BLaER1 treated with 17β-estradiol and CSF1 and Interleukin-3, amounts not matched to agents 10 nM and 100 nM (cell line): ENCODE results near the gene ITPA.

Experiments
- H3K27ac ChIP-seq, 11 experiments: shearing (Covaris generic); formaldehyde crosslinking; 2 replicates each; pipeline ENCODE4 v1.8.1; 2022
- H3K27me3 ChIP-seq, 11 experiments: shearing (Covaris generic); formaldehyde crosslinking; 2 replicates each; pipeline ENCODE4 v1.8.1; 2022
- H3K36me3 ChIP-seq, 11 experiments: shearing (Covaris generic); formaldehyde crosslinking; 2 replicates each; pipeline ENCODE4 v1.8.1; 2022
- H3K4me1 ChIP-seq, 10 experiments: shearing (Covaris generic); formaldehyde crosslinking; 2 replicates each; pipeline ENCODE4 v1.8.1; 2022
- H3K4me2 ChIP-seq, 11 experiments: shearing (Covaris generic); formaldehyde crosslinking; 2 replicates each; pipeline ENCODE4 v1.8.1; 2022
- H3K4me3 ChIP-seq, 10 experiments: shearing (Covaris generic); formaldehyde crosslinking; 2 replicates each; pipeline ENCODE4 v1.8.1; 2022
- H3K9ac ChIP-seq, 11 experiments: shearing (Covaris generic); formaldehyde crosslinking; 2 replicates each; pipeline ENCODE4 v1.8.1; 2022
- H3K9me3 ChIP-seq, 11 experiments: shearing (Covaris generic); formaldehyde crosslinking; replicated peaks in 1 of 11; 2 replicates each; pipeline ENCODE4 v1.8.1; 2022
- H4K20me1 ChIP-seq, 11 experiments: shearing (Covaris generic); formaldehyde crosslinking; 2 replicates each; pipeline ENCODE4 v1.8.1; 2022
- Cebpa-rat ChIP-seq, 11 experiments: shearing (Covaris generic); IDR thresholded peaks; 2 replicates each; pipeline ENCODE4 v1.8.1; 2022

The ITPA gene

GRCh38 chr20:3247638-3248037 lies 38.3 kb downstream of the ITPA start:
- TF ChIP-seq Cebpa-rat (IDR thresholded peaks at IDR 0.05) = no peak
- Histone ChIP-seq H3K9me3 (no peaks in the 10 kb centered on the region), H3K4me2 (no peak overlapping the region), H3K4me1 (peaks cover 9 to 12% (median 11%) of the 10 kb centered on the region in 10 experiments; a peak in 14 of 20 replicates), H3K27me3 (peaks cover 40 to 79% (median 58%) of the 10 kb centered on the region in 11 experiments), H3K27ac (no peak overlapping the region), H3K4me3 (no peak overlapping the region), H3K36me3 (peaks cover 2 to 31% (median 22%) of the 10 kb centered on the region in 11 experiments; a peak in 19 of 22 replicates), H4K20me1 (peaks cover 0 to 55% (median 36%) of the 10 kb centered on the region in 11 experiments; a peak in 17 of 22 replicates), H3K9ac (no peak overlapping the region)

DNA sequence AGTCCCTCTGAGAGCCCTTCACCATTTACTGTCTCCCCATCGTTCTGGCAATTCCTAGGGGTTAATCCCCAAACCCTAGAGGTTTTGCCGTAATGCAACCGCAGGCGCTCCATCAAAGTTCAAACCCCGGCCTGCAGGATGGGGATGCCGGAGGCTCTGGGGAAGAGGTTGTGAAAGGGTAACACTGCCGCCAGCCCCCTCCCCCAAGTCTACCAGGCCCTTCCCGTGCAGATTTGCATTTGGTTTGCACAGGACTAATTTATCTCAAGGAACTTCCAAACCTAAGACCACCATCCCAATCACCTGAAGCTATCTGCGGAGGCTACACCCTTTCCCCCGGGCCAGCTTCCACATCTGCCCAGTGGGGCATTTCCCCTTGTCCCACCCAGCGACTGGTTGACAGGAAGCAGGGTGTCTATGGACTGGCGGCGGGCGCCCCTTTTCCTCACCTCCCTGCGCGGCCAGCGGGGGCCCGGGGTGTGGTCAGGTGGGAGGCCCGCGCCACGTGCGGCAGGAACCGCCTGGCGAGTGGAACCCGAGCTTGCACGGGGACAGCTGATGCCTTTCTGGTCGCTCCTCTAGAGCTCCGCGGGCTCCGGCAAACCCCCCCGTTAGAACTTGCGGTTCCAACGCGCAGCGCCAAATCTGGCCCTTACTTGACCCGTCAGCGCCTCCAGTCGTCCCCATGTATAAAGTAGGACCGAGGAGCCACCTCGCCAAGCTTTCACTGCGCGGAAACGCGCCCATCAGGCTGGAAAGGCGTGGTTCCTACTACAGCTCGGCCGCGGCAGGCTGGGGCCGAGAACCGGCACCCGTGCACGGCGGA lies 39.1 kb downstream of the ITPA start:
- no peaks in the 10 kb centered on the region for H3K9me3 ChIP-seq
- H3K4me3 ChIP-seq = peak overlapping the region in 6 of 10 experiments; percentile 4 to 39 (median 28); a peak in 6 of 20 replicates
- TF ChIP-seq Cebpa-rat (IDR thresholded peaks at IDR 0.05) = no peak
- H3K27ac ChIP-seq = no peak overlapping the region
- peaks cover 0 to 57% (median 36%) of the 10 kb centered on the region in 11 experiments; a peak in 17 of 22 replicates for H4K20me1 ChIP-seq
- H3K4me1 ChIP-seq = peaks cover 9 to 12% (median 11%) of the 10 kb centered on the region in 10 experiments; a peak in 14 of 20 replicates
- peaks cover 9 to 39% (median 30%) of the 10 kb centered on the region in 11 experiments; a peak in 20 of 22 replicates for H3K36me3 ChIP-seq
- H3K4me2 ChIP-seq = peak overlapping the region; percentile 23 to 70 (median 52)
- H3K9ac ChIP-seq = no peak overlapping the region
- peaks cover 40 to 75% (median 58%) of the 10 kb centered on the region in 11 experiments for H3K27me3 ChIP-seq

DNA sequence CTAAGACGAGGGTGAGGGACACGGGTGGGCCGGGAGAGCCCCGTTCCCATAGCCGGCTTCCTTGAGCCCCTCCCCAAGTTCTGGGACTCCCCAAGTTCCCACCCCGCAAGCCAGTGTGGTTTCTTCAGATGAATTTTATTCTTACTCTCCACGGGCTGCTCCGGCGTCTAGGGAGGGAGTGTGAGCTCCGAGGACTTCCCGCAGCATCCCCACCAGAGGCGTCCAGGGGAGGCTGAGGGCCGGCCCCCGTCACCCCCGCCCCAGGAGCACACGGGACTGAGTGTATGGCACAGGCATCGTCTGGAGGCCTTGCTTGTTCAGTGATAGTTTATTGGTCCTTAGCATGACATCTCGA lies 39.7 kb downstream of the ITPA start:
- peaks cover 0 to 57% (median 36%) of the 10 kb centered on the region in 11 experiments; a peak in 17 of 22 replicates for H4K20me1 ChIP-seq
- H3K9me3 ChIP-seq = no peaks in the 10 kb centered on the region
- peaks cover 9 to 12% (median 11%) of the 10 kb centered on the region in 10 experiments; a peak in 14 of 20 replicates for H3K4me1 ChIP-seq
- no peak overlapping the region for H3K27ac ChIP-seq
- TF ChIP-seq Cebpa-rat (IDR thresholded peaks at IDR 0.05) = no peak
- no peak overlapping the region for H3K9ac ChIP-seq
- H3K27me3 ChIP-seq = peaks cover 40 to 69% (median 58%) of the 10 kb centered on the region in 11 experiments
- H3K4me2 ChIP-seq = peak overlapping the region; percentile 23 to 70 (median 52)
- peak overlapping the region in 6 of 10 experiments; percentile 4 to 39 (median 28); a peak in 5 of 20 replicates for H3K4me3 ChIP-seq
- peaks cover 14 to 44% (median 35%) of the 10 kb centered on the region in 11 experiments; a peak in 20 of 22 replicates for H3K36me3 ChIP-seq

DNA sequence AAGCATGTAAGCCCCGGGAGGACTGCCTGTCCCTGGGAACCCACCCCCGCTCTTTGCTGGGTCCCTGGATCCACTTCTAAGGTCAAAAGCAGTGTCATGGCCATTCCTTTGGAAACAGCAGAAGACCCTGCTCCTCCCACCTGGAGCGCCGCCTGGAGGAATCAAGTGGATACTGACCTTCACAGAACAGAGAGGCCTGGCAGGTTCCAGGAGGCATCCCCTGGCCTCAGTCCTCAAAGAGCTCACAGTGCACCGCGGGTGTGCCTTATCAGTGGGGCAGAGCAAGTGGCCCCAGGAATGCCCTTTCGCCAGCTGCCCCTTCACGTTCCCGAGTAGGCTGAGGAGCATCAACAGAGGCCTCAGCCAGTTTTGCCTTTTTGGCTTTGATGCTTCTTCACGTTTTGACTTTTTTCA lies 40.8 kb downstream of the ITPA start:
- no peaks in the 10 kb centered on the region for H3K9me3 ChIP-seq
- H3K27ac ChIP-seq = no peak overlapping the region
- peaks cover 9 to 12% (median 11%) of the 10 kb centered on the region in 10 experiments; a peak in 14 of 20 replicates for H3K4me1 ChIP-seq
- peaks cover 0 to 61% (median 36%) of the 10 kb centered on the region in 11 experiments; a peak in 17 of 22 replicates for H4K20me1 ChIP-seq
- H3K9ac ChIP-seq = peak overlapping the region in 1 of 11 experiments; percentile 32; a peak in 1 of 22 replicates
- H3K4me2 ChIP-seq = no peak overlapping the region
- H3K4me3 ChIP-seq = no peak overlapping the region
- peaks cover 21 to 55% (median 43%) of the 10 kb centered on the region in 11 experiments for H3K36me3 ChIP-seq
- no peak for TF ChIP-seq Cebpa-rat (IDR thresholded peaks at IDR 0.05)
- peaks cover 40 to 63% (median 54%) of the 10 kb centered on the region in 11 experiments for H3K27me3 ChIP-seq

GRCh38 chr20:3251806-3252205 lies 42.5 kb downstream of the ITPA start:
- Histone ChIP-seq H4K20me1 (peaks cover 0 to 67% (median 36%) of the 10 kb centered on the region in 11 experiments; a peak in 17 of 22 replicates), H3K4me3 (no peak overlapping the region), H3K9ac (no peak overlapping the region), H3K4me1 (peaks cover 9 to 12% (median 11%) of the 10 kb centered on the region in 10 experiments; a peak in 14 of 20 replicates), H3K27ac (no peak overlapping the region), H3K9me3 (no peaks in the 10 kb centered on the region), H3K36me3 (peaks cover 35 to 72% (median 61%) of the 10 kb centered on the region in 11 experiments), H3K27me3 (peaks cover 38 to 55% (median 49%) of the 10 kb centered on the region in 11 experiments), H3K4me2 (no peak overlapping the region)
- TF ChIP-seq Cebpa-rat (IDR thresholded peaks at IDR 0.05) = no peak

DNA sequence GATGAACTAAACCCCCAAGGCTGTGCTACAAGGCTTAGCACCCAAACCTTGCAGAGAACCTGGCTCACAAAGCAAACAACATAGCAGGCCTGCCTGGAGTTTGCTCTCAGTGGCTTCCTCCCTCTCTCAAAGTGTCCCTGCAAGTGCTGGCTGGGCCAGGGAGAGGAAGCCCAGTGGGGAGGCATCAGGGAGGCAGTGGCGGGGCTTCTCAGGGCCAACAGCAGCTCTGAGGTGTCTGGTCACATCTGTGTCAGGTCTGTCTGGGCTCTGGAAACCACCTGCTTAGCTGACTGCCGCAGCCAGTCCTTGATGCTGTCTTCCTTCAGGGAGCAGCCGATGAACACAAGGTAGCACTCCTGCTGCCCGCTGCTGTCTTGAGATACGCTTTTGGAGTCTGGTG lies 46.4 kb downstream of the ITPA start:
- H4K20me1 ChIP-seq = peaks cover 0 to 31% (median 1%) of the 10 kb centered on the region in 11 experiments; a peak in 8 of 22 replicates
- peaks cover 44 to 99% (median 87%) of the 10 kb centered on the region in 11 experiments for H3K36me3 ChIP-seq
- H3K9ac ChIP-seq = no peak overlapping the region
- H3K27me3 ChIP-seq = peaks cover 0 to 19% (median 10%) of the 10 kb centered on the region in 11 experiments; a peak in 20 of 22 replicates
- no peak overlapping the region for H3K4me3 ChIP-seq
- peaks cover 0 to 5% (median 0%) of the 10 kb centered on the region in 11 experiments; a peak in 1 of 22 replicates for H3K9me3 ChIP-seq
- no peak overlapping the region for H3K27ac ChIP-seq
- H3K4me2 ChIP-seq = no peak overlapping the region
- TF ChIP-seq Cebpa-rat (IDR thresholded peaks at IDR 0.05) = no peak
- H3K4me1 ChIP-seq = no peaks in the 10 kb centered on the region

GRCh38 chr20:3258429-3258828 lies 49.1 kb downstream of the ITPA start:
- H3K4me3 ChIP-seq = no peak overlapping the region
- no peaks in the 10 kb centered on the region for H3K27me3 ChIP-seq
- peaks cover 0 to 13% (median 0%) of the 10 kb centered on the region in 11 experiments; a peak in 4 of 22 replicates for H4K20me1 ChIP-seq
- TF ChIP-seq Cebpa-rat (IDR thresholded peaks at IDR 0.05) = no peak
- peaks cover 0 to 6% (median under 1%) of the 10 kb centered on the region in 11 experiments; a peak in 6 of 22 replicates for H3K9me3 ChIP-seq
- H3K27ac ChIP-seq = no peak overlapping the region
- H3K36me3 ChIP-seq = peaks cover 52 to 99% (median 83%) of the 10 kb centered on the region in 11 experiments
- no peaks in the 10 kb centered on the region for H3K4me1 ChIP-seq
- H3K4me2 ChIP-seq = no peak overlapping the region
- no peak overlapping the region for H3K9ac ChIP-seq

DNA sequence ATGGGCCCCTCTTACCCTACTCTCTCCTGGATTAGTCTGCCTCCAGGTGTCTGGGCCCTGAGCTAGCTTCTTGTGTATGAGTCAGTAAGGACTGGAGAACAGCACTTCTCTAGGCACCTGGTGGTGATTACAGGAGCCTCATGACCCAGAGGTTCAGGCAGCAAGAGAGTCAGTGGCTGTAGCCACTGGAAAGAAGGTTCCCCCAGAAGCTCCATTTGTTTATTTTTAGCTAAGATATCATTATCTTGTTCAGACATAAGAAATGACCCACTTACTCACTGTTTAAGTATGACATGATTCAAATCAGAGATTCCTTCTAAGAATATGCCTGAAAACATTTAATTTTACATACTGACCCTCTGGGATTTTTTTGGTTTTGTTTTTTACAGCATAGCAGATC lies 53.3 kb downstream of the ITPA start:
- H3K9me3 ChIP-seq = peaks cover 0 to 13% (median 5%) of the 10 kb centered on the region in 11 experiments; a peak in 8 of 22 replicates
- H3K27ac ChIP-seq = no peak overlapping the region
- TF ChIP-seq Cebpa-rat (IDR thresholded peaks at IDR 0.05) = no peak

DNA sequence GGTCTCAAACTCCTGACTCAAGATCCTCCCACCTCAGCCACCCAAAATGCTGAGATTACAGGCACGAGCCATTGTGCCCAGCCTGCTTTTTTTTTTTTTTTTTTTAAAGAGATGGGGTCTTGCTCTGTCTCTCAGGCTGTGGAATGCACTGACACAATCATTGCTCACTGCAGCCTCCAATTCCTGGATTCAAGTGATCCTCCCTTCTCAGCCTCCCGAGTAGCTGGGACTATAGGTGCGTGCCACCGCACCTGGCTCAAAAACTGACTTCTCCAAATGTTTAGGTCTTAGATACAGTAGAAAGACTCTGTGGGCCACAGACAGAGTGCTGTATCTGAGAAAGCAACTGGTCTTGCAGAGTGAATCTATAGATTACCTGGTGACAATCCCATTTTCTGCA lies 60.8 kb downstream of the ITPA start:
- H3K36me3 ChIP-seq = peaks cover 31 to 100% (median 74%) of the 10 kb centered on the region in 11 experiments
- H3K9me3 ChIP-seq = no peaks in the 10 kb centered on the region
- peaks cover 0 to 3% (median 0%) of the 10 kb centered on the region in 11 experiments; a peak in 1 of 22 replicates for H4K20me1 ChIP-seq
- no peak overlapping the region for H3K4me3 ChIP-seq
- H3K9ac ChIP-seq = no peak overlapping the region
- no peak overlapping the region for H3K4me2 ChIP-seq
- no peaks in the 10 kb centered on the region for H3K4me1 ChIP-seq
- no peaks in the 10 kb centered on the region for H3K27me3 ChIP-seq
- no peak for TF ChIP-seq Cebpa-rat (IDR thresholded peaks at IDR 0.05)
- no peak overlapping the region for H3K27ac ChIP-seq

More for the DNA sequence above, 53.3 kb downstream of the ITPA start:
- no peaks in the 10 kb centered on the region for H3K27me3 ChIP-seq
- H3K4me2 ChIP-seq = no peak overlapping the region
- no peak overlapping the region for H3K4me3 ChIP-seq
- H3K36me3 ChIP-seq = peaks cover 50 to 99% (median 82%) of the 10 kb centered on the region in 11 experiments
- no peaks in the 10 kb centered on the region for H3K4me1 ChIP-seq
- H3K9ac ChIP-seq = no peak overlapping the region
- no peaks in the 10 kb centered on the region; a peak in 1 of 22 replicates for H4K20me1 ChIP-seq
